ENCODE measurements around the gene PDCD11. TPM values are rescaled to one million over a fixed set of nuclear protein-coding genes. Genes with fewer than 3 reads are reported as not detected.

The PDCD11 gene
- total RNA-seq, 1 experiment from 2014 or later: 33.0 TPM

GRCh38 chr10:103441611-103442010 is 45.2 kb downstream of the PDCD11 start:
- no TSS peak for BruUV-seq (replicated peaks)
- intact Hi-C loops (cut with micrococcal nuclease; ENCODE audit: unreplicated experiment): no loop called here
- no peak overlapping the region for H3K27ac Mint-ChIP-seq (ENCODE audit: unreplicated experiment)
- CTCF ChIA-PET: no interaction called here
- H3K9me3 Mint-ChIP-seq (ENCODE audit: low read depth, unreplicated experiment): no peaks in the 10 kb centered on the region
- no peak for DNase-seq
- H3K4me1 Mint-ChIP-seq (ENCODE audit: low read depth, unreplicated experiment): no peaks in the 10 kb centered on the region
- no peak for TF ChIP-seq CTCF (IDR thresholded peaks at IDR 0.05; ENCODE audit: unreplicated experiment)
- peaks cover 34% of the 10 kb centered on the region for H3K36me3 Mint-ChIP-seq (ENCODE audit: insufficient read depth, unreplicated experiment)
- no peak overlapping the region for H3K4me3 Mint-ChIP-seq (ENCODE audit: low read depth, unreplicated experiment)
- H3K27me3 Mint-ChIP-seq (ENCODE audit: unreplicated experiment): no peaks in the 10 kb centered on the region

- intact Hi-C loops (cut with micrococcal nuclease; ENCODE audit: unreplicated experiment): no loop called here
- H3K27ac Mint-ChIP-seq (ENCODE audit: unreplicated experiment): no peak overlapping the region
- no peaks in the 10 kb centered on the region for H3K4me1 Mint-ChIP-seq (ENCODE audit: low read depth, unreplicated experiment)
- H3K4me3 Mint-ChIP-seq (ENCODE audit: low read depth, unreplicated experiment): no peak overlapping the region
- CTCF ChIA-PET: no interaction called here
- H3K27me3 Mint-ChIP-seq (ENCODE audit: unreplicated experiment): no peaks in the 10 kb centered on the region
- BruUV-seq (replicated peaks): no TSS peak
- H3K36me3 Mint-ChIP-seq (ENCODE audit: insufficient read depth, unreplicated experiment): peaks cover 30% of the 10 kb centered on the region
- no peaks in the 10 kb centered on the region for H3K9me3 Mint-ChIP-seq (ENCODE audit: low read depth, unreplicated experiment)
- no peak for TF ChIP-seq CTCF (IDR thresholded peaks at IDR 0.05; ENCODE audit: unreplicated experiment)
- DNase-seq: no peak
Measured at GRCh38 chr10:103442031-103442461, 45.6 kb downstream of the PDCD11 start.

GRCh38 chr10:103443475-103444185 is 47.2 kb downstream of the PDCD11 start:
- Mint-ChIP-seq H3K36me3 (ENCODE audit: insufficient read depth, unreplicated experiment) (peaks cover 25% of the 10 kb centered on the region), H3K9me3 (ENCODE audit: low read depth, unreplicated experiment) (no peaks in the 10 kb centered on the region), H3K4me1 (ENCODE audit: low read depth, unreplicated experiment) (no peaks in the 10 kb centered on the region), H3K27me3 (ENCODE audit: unreplicated experiment) (no peaks in the 10 kb centered on the region), H3K4me3 (ENCODE audit: low read depth, unreplicated experiment) (no peak overlapping the region), H3K27ac (ENCODE audit: unreplicated experiment) (no peak overlapping the region)
- CTCF ChIA-PET: no interaction called here
- TF ChIP-seq CTCF (IDR thresholded peaks at IDR 0.05; ENCODE audit: unreplicated experiment): no peak
- intact Hi-C loops (cut with micrococcal nuclease; ENCODE audit: unreplicated experiment): no loop called here
- no peak for DNase-seq
- BruUV-seq (replicated peaks): no TSS peak

- H3K9me3 Mint-ChIP-seq (ENCODE audit: low read depth, unreplicated experiment): no peaks in the 10 kb centered on the region
- no TSS peak for BruUV-seq (replicated peaks)
- H3K4me3 Mint-ChIP-seq (ENCODE audit: low read depth, unreplicated experiment): no peak overlapping the region
- CTCF ChIA-PET: no interaction called here
- no peaks in the 10 kb centered on the region for H3K27me3 Mint-ChIP-seq (ENCODE audit: unreplicated experiment)
- no peak for TF ChIP-seq CTCF (IDR thresholded peaks at IDR 0.05; ENCODE audit: unreplicated experiment)
- no peak overlapping the region for H3K27ac Mint-ChIP-seq (ENCODE audit: unreplicated experiment)
- DNase-seq: no peak
- H3K36me3 Mint-ChIP-seq (ENCODE audit: insufficient read depth, unreplicated experiment): peaks cover 27% of the 10 kb centered on the region
- peaks cover 3% of the 10 kb centered on the region for H3K4me1 Mint-ChIP-seq (ENCODE audit: low read depth, unreplicated experiment)
- intact Hi-C loops (cut with micrococcal nuclease; ENCODE audit: unreplicated experiment): no loop called here
Measured at GRCh38 chr10:103444478-103444877, 48.1 kb downstream of the PDCD11 start.
